Measurements from ENCODE around the gene CCNF. TPM values are rescaled to one million over a fixed set of nuclear protein-coding genes. Genes with fewer than 3 reads are reported as not detected.
"Not testable (repeated sequence)": the region's sequence is repeated elsewhere in the genome, so short reads cannot be mapped to it uniquely, and the experiment has no call there.

The CCNF gene
- polyA plus RNA-seq, 1 donor (not counting 4 experiments of a cell fraction or from before 2014, with no cell fraction given): 3.5 TPM

GRCh38 chr16:2384426-2384825, 44.8 kb upstream of the CCNF start:
- FAIRE-seq (no peak), DNase-seq (ENCODE audit: low read depth, low spot score) (no peak)
- no peak overlapping the region for H3K4me2 ChIP-seq (ENCODE audit: control insufficient read depth, extremely low read depth, insufficient read depth, low read depth, low read length)
- H3K9me3 ChIP-seq (ENCODE audit: control insufficient read depth, low read depth, low read length): no peaks in the 10 kb centered on the region
- dilution Hi-C loops (cut with MboI; ENCODE audit: extremely low pct_ligation_motif_present, low sequenced_read_pairs): no loop called here
- no peaks in the 10 kb centered on the region for H3K9me1 ChIP-seq (ENCODE audit: control insufficient read depth, extremely low read depth, insufficient read depth, low read length)
- H3K27ac ChIP-seq (ENCODE audit: control insufficient read depth, insufficient read depth, low read length): no peak overlapping the region
- no peak overlapping the region for H2AFZ ChIP-seq (ENCODE audit: control insufficient read depth, low read length)
- H3K79me2 ChIP-seq (ENCODE audit: control insufficient read depth, insufficient read depth, low read length): no peaks in the 10 kb centered on the region
- no peak overlapping the region for H3K9ac ChIP-seq (ENCODE audit: control insufficient read depth, extremely low read depth, insufficient read depth, low read length)
- no peak for TF ChIP-seq EZH2 (IDR thresholded peaks at IDR 0.05; ENCODE audit: low read length)
- TF ChIP-seq CTCF (optimal IDR thresholded peaks at IDR 0.05 in 1 of 3, IDR thresholded peaks at IDR 0.05 in 1 of 3, conservative IDR thresholded peaks at IDR 0.05 in 1 of 3; ENCODE audit: extremely low read depth in 1 of 3, insufficient read depth in 2 of 3, low read length in 3 of 3): no peak
- H3K27me3 ChIP-seq (ENCODE audit: control insufficient read depth, extremely low read depth, insufficient read depth, low read length): no peaks in the 10 kb centered on the region
- no peak overlapping the region for H3K4me3 ChIP-seq (ENCODE audit: control insufficient read depth in 2 of 3, extremely low read depth in 1 of 3, insufficient read depth in 2 of 3, low read depth in 1 of 3, low read length in 3 of 3)
- H3K4me1 ChIP-seq (ENCODE audit: control insufficient read depth, extremely low read depth, insufficient read depth, low read length): peaks cover 8% of the 10 kb centered on the region
- H3K36me3 ChIP-seq (ENCODE audit: control insufficient read depth in 2 of 2, extremely low read depth in 1 of 2, insufficient read depth in 2 of 2, low read length in 2 of 2): no peaks in the 10 kb centered on the region
- H4K20me1 ChIP-seq (ENCODE audit: control insufficient read depth, extremely low read depth, insufficient read depth, low read length): no peaks in the 10 kb centered on the region

GRCh38 chr16:2385190-2385836, 43.9 kb upstream of the CCNF start:
- DNase-seq (ENCODE audit: low read depth, low spot score) (no peak), FAIRE-seq (peak; percentile 23)
- H3K4me3 ChIP-seq (ENCODE audit: control insufficient read depth in 2 of 3, extremely low read depth in 1 of 3, insufficient read depth in 2 of 3, low read depth in 1 of 3, low read length in 3 of 3): no peak overlapping the region
- H3K9ac ChIP-seq (ENCODE audit: control insufficient read depth, extremely low read depth, insufficient read depth, low read length): no peak overlapping the region
- H4K20me1 ChIP-seq (ENCODE audit: control insufficient read depth, extremely low read depth, insufficient read depth, low read length): no peaks in the 10 kb centered on the region
- dilution Hi-C loops (cut with MboI; ENCODE audit: extremely low pct_ligation_motif_present, low sequenced_read_pairs): no loop called here
- no peak overlapping the region for H3K27ac ChIP-seq (ENCODE audit: control insufficient read depth, insufficient read depth, low read length)
- no peaks in the 10 kb centered on the region for H3K79me2 ChIP-seq (ENCODE audit: control insufficient read depth, insufficient read depth, low read length)
- H2AFZ ChIP-seq (ENCODE audit: control insufficient read depth, low read length): no peak overlapping the region
- H3K9me3 ChIP-seq (ENCODE audit: control insufficient read depth, low read depth, low read length): no peaks in the 10 kb centered on the region
- no peaks in the 10 kb centered on the region for H3K9me1 ChIP-seq (ENCODE audit: control insufficient read depth, extremely low read depth, insufficient read depth, low read length)
- TF ChIP-seq EZH2 (IDR thresholded peaks at IDR 0.05; ENCODE audit: low read length): no peak
- no peak for TF ChIP-seq CTCF (optimal IDR thresholded peaks at IDR 0.05 in 1 of 3, IDR thresholded peaks at IDR 0.05 in 1 of 3, conservative IDR thresholded peaks at IDR 0.05 in 1 of 3; ENCODE audit: extremely low read depth in 1 of 3, insufficient read depth in 2 of 3, low read length in 3 of 3)
- no peaks in the 10 kb centered on the region for H3K36me3 ChIP-seq (ENCODE audit: control insufficient read depth in 2 of 2, extremely low read depth in 1 of 2, insufficient read depth in 2 of 2, low read length in 2 of 2)
- H3K27me3 ChIP-seq (ENCODE audit: control insufficient read depth, extremely low read depth, insufficient read depth, low read length): no peaks in the 10 kb centered on the region
- H3K4me2 ChIP-seq (ENCODE audit: control insufficient read depth, extremely low read depth, insufficient read depth, low read depth, low read length): peak overlapping the region; percentile 2
- H3K4me1 ChIP-seq (ENCODE audit: control insufficient read depth, extremely low read depth, insufficient read depth, low read length): peaks cover 8% of the 10 kb centered on the region

- H3K27ac ChIP-seq (ENCODE audit: control insufficient read depth, insufficient read depth, low read length); H3K9me1 ChIP-seq (ENCODE audit: control insufficient read depth, extremely low read depth, insufficient read depth, low read length); H3K4me3 ChIP-seq (ENCODE audit: control insufficient read depth in 2 of 3, extremely low read depth in 1 of 3, insufficient read depth in 2 of 3, low read depth in 1 of 3, low read length in 3 of 3); dilution Hi-C loops (cut with MboI; ENCODE audit: extremely low pct_ligation_motif_present, low sequenced_read_pairs); FAIRE-seq; DNase-seq (ENCODE audit: low read depth, low spot score); H3K9me3 ChIP-seq (ENCODE audit: control insufficient read depth, low read depth, low read length); H3K4me2 ChIP-seq (ENCODE audit: control insufficient read depth, extremely low read depth, insufficient read depth, low read depth, low read length); H4K20me1 ChIP-seq (ENCODE audit: control insufficient read depth, extremely low read depth, insufficient read depth, low read length); H2AFZ ChIP-seq (ENCODE audit: control insufficient read depth, low read length); H3K27me3 ChIP-seq (ENCODE audit: control insufficient read depth, extremely low read depth, insufficient read depth, low read length); H3K79me2 ChIP-seq (ENCODE audit: control insufficient read depth, insufficient read depth, low read length); H3K4me1 ChIP-seq (ENCODE audit: control insufficient read depth, extremely low read depth, insufficient read depth, low read length); H3K36me3 ChIP-seq (ENCODE audit: control insufficient read depth in 2 of 2, extremely low read depth in 1 of 2, insufficient read depth in 2 of 2, low read length in 2 of 2); H3K9ac ChIP-seq (ENCODE audit: control insufficient read depth, extremely low read depth, insufficient read depth, low read length): not testable (repeated sequence)
Measured at GRCh38 chr16:2385982-2386381, 43.3 kb upstream of the CCNF start.

All from keratinocyte (primary cell).